Uterus (tissue), 4 donors: ENCODE results near the gene NINL. TPM values are rescaled to one million over a fixed set of nuclear protein-coding genes. Genes with fewer than 3 reads are reported as not detected.
"Not testable (repeated sequence)": the region's sequence is repeated elsewhere in the genome, so short reads cannot be mapped to it uniquely, and the experiment has no call there.

Source experiments
- DNase-seq, 2 donors: peaks; one replicate each; pipeline ENCODE4 v3.0.0-alpha.2; 2019 to 2020
- H3K27ac ChIP-seq, 2 donors: fragments of 200-600 bp; sonication (generic); 1 replicate in 1 of 2; 2 replicates in 1 of 2; pipeline ENCODE4 v1.5.1; 2016 to 2018
- H3K27me3 ChIP-seq, 2 donors: fragments of 200-600 bp; sonication (generic); one replicate each; pipeline ENCODE4 v1.5.1; 2018 to 2019; ENCODE audit warnings: control low read depth in 1 of 2
- H3K36me3 ChIP-seq, 2 donors: fragments of 200-600 bp; sonication (generic); one replicate each; pipeline ENCODE4 v1.5.1; 2019; ENCODE audit warnings: control low read depth in 1 of 2
- H3K4me1 ChIP-seq, 2 donors: fragments of 200-600 bp; sonication (generic); one replicate each; pipeline ENCODE4 v1.5.1; 2018 to 2019; ENCODE audit warnings: control low read depth in 1 of 2
- H3K4me3 ChIP-seq, 2 donors: fragments of 200-600 bp; sonication (generic); 1 replicate in 1 of 2; 2 replicates in 1 of 2; pipeline ENCODE4 v1.5.1; 2018 to 2019; ENCODE audit warnings: mild to moderate bottlenecking in 1 of 2
- H3K9me3 ChIP-seq, 2 donors: fragments of 200-600 bp; sonication (generic); one replicate each; pipeline ENCODE4 v1.5.1; 2019; ENCODE audit warnings: control low read depth in 1 of 2
- CTCF ChIP-seq, 4 experiments: fragments of 200-600 bp in 2 of 4; fragments of 450-650 bp in 2 of 4; sonication (generic) in 2 of 4; IDR thresholded peaks; one replicate each; pipeline ENCODE4 v1.5.1; 2016 to 2019; ENCODE audit warnings: antibody characterized with exemption in 4 of 4, mild to moderate bottlenecking in 2 of 4, moderate library complexity in 1 of 4
- POLR2A ChIP-seq, 2 donors: fragments of 450-650 bp; IDR thresholded peaks; one replicate each; pipeline ENCODE4 v1.6.1; 2016; ENCODE audit warnings: antibody characterized with exemption in 2 of 2, mild to moderate bottlenecking in 1 of 2, moderate library complexity in 1 of 2
- intact Hi-C: fragments of 100-400 bp; cut with DNase I; formaldehyde crosslinking; loops from one replicate; pipeline ENCODE4 v1.15.1; 2023; ENCODE audit warnings: low total_unique reads
- total RNA-seq, 4 donors: library from RNA; depleted of rRNA in 3 of 4; stranded (reverse); fragments of >200 nt in 3 of 4; gene quantifications; one replicate each; pipeline versions ENCODE4 v1.1.0 to v1.2.4, GENCODE V29; 2014 to 2023
- donor health status: DM: yes; HTN: yes; CAD: no.

NINL gene
- total RNA-seq, 4 donors from 2014 or later = 5.0 to 22.3 (median 14.7) TPM

GRCh38 chr20:25604611-25605010 is 19.3 kb upstream of the NINL start:
- Histone ChIP-seq H3K27ac (no peak overlapping the region), H3K4me1 (no peaks in the 10 kb centered on the region), H3K27me3 (no peaks in the 10 kb centered on the region), H3K9me3 (no peaks in the 10 kb centered on the region), H3K4me3 (no peak overlapping the region), H3K36me3 (no peaks in the 10 kb centered on the region)
- intact Hi-C loops = no loop called here
- TF ChIP-seq CTCF (IDR thresholded peaks at IDR 0.05) = no peak
- TF ChIP-seq POLR2A (IDR thresholded peaks at IDR 0.05) = no peak
- no peak for DNase-seq

- H3K36me3 ChIP-seq, H3K9me3 ChIP-seq, H3K27me3 ChIP-seq, intact Hi-C loops, H3K4me1 ChIP-seq, H3K4me3 ChIP-seq, DNase-seq, H3K27ac ChIP-seq: not testable (repeated sequence)
These were observed 17.6 kb upstream of the NINL start for GRCh38 chr20:25602914-25603309.

GRCh38 chr20:25602191-25602913 is 17.0 kb upstream of the NINL start:
- H3K27ac ChIP-seq, H3K4me3 ChIP-seq, intact Hi-C loops, H3K27me3 ChIP-seq, H3K4me1 ChIP-seq, H3K36me3 ChIP-seq, H3K9me3 ChIP-seq, DNase-seq: not testable (repeated sequence)

- Histone ChIP-seq H3K4me3 (no peak overlapping the region), H3K9me3 (no peaks in the 10 kb centered on the region), H3K27ac (no peak overlapping the region), H3K4me1 (no peaks in the 10 kb centered on the region), H3K27me3 (no peaks in the 10 kb centered on the region), H3K36me3 (no peaks in the 10 kb centered on the region)
- intact Hi-C loops = no loop called here
- DNase-seq = no peak
- no peak for TF ChIP-seq POLR2A (IDR thresholded peaks at IDR 0.05)
- TF ChIP-seq CTCF (IDR thresholded peaks at IDR 0.05) = no peak
These were observed 16.3 kb upstream of the NINL start for GRCh38 chr20:25601659-25602058.

GRCh38 chr20:25600632-25601031 is 15.3 kb upstream of the NINL start:
- DNase-seq = no peak
- Histone ChIP-seq H3K36me3 (no peaks in the 10 kb centered on the region), H3K27ac (no peak overlapping the region), H3K27me3 (no peaks in the 10 kb centered on the region), H3K4me1 (no peaks in the 10 kb centered on the region), H3K9me3 (no peaks in the 10 kb centered on the region), H3K4me3 (no peak overlapping the region)
- TF ChIP-seq POLR2A (IDR thresholded peaks at IDR 0.05) = no peak
- no peak for TF ChIP-seq CTCF (IDR thresholded peaks at IDR 0.05)
- intact Hi-C loops = no loop called here

GRCh38 chr20:25592135-25592852 is 7.0 kb upstream of the NINL start:
- Histone ChIP-seq H3K4me1 (no peaks in the 10 kb centered on the region), H3K4me3 (no peak overlapping the region), H3K36me3 (no peaks in the 10 kb centered on the region), H3K9me3 (no peaks in the 10 kb centered on the region), H3K27me3 (no peaks in the 10 kb centered on the region), H3K27ac (no peak overlapping the region)
- intact Hi-C loops = no loop called here
- DNase-seq = no peak
- no peak for TF ChIP-seq CTCF (IDR thresholded peaks at IDR 0.05)
- no peak for TF ChIP-seq POLR2A (IDR thresholded peaks at IDR 0.05)

- H3K36me3 ChIP-seq, H3K9me3 ChIP-seq, H3K4me3 ChIP-seq, H3K27ac ChIP-seq, H3K4me1 ChIP-seq, H3K27me3 ChIP-seq, intact Hi-C loops, DNase-seq: not testable (repeated sequence)
These were observed 5.4 kb upstream of the NINL start for GRCh38 chr20:25590778-25591177.
